ENCODE data around the gene TTLL12.

TTLL12 gene

GRCh38 chr22:43233529-43233928 is 46.6 kb upstream of the TTLL12 start:
- Histone ChIP-seq H3K9me2 (ENCODE audit: low read depth, low read length) (no peaks in the 10 kb centered on the region), H3K4me2 (ENCODE audit: low read length) (no peak overlapping the region), H3K4me3 (ENCODE audit: low read depth, low read length, poor library complexity, severe bottlenecking) (no peak overlapping the region), H3K79me2 (ENCODE audit: insufficient read depth, low read length) (no peaks in the 10 kb centered on the region), H4K20me1 (ENCODE audit: insufficient read depth, low read length) (no peaks in the 10 kb centered on the region), H2AFZ (ENCODE audit: low read length) (no peak overlapping the region), H3K27ac (ENCODE audit: low read depth, low read length, poor library complexity, severe bottlenecking) (no peak overlapping the region), H3F3A (ENCODE audit: insufficient read depth, low read length) (no peaks in the 10 kb centered on the region), H3K27me3 (ENCODE audit: insufficient read depth, low read length) (0 out of 2 replicates have a peak, but pooled peaks cover 3% of the 10 kb centered on the region), H3K36me3 (ENCODE audit: insufficient read depth, low read length) (no peaks in the 10 kb centered on the region), H3K9me3 (ENCODE audit: low read length) (no peaks in the 10 kb centered on the region), H3K4me1 (ENCODE audit: insufficient read depth, low read length, severe bottlenecking) (no peaks in the 10 kb centered on the region), H3K9ac (ENCODE audit: low read length) (no peak overlapping the region)
- TF ChIP-seq EZH2 (IDR thresholded peaks at IDR 0.05; ENCODE audit: borderline replicate concordance, low read length) = no peak
- TF ChIP-seq CTCF (IDR thresholded peaks at IDR 0.05; ENCODE audit: low read length) = no peak

DNA sequence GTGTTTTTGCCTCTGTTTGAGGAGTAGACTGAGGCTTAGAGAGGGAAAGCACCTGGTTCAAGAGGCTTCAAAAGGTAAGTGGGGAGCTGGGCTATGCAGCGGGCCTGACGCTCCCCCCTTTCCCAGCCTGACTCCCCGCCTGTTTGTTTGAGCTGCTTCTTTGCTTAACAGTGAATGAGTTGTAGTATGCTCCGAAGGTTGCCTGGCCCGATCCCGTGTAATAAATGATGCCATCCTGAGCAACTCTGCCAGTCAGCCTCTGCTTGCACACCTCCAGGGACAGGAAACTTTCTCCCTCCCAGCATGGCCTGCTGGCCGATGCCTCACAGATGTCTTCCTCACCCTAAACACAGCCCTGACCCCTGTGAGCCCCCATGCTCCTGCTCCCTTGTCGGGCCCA is 45.5 kb upstream of the TTLL12 start:
- H3K27ac ChIP-seq (ENCODE audit: low read depth, low read length, poor library complexity, severe bottlenecking) = no peak overlapping the region
- H3K79me2 ChIP-seq (ENCODE audit: insufficient read depth, low read length) = no peaks in the 10 kb centered on the region
- H3K4me3 ChIP-seq (ENCODE audit: low read depth, low read length, poor library complexity, severe bottlenecking) = no peak overlapping the region
- no peaks in the 10 kb centered on the region for H3F3A ChIP-seq (ENCODE audit: insufficient read depth, low read length)
- no peaks in the 10 kb centered on the region for H3K9me3 ChIP-seq (ENCODE audit: low read length)
- H3K9me2 ChIP-seq (ENCODE audit: low read depth, low read length) = no peaks in the 10 kb centered on the region
- H4K20me1 ChIP-seq (ENCODE audit: insufficient read depth, low read length) = no peaks in the 10 kb centered on the region
- TF ChIP-seq EZH2 (IDR thresholded peaks at IDR 0.05; ENCODE audit: borderline replicate concordance, low read length) (no peak), CTCF (IDR thresholded peaks at IDR 0.05; ENCODE audit: low read length) (no peak)
- no peak overlapping the region for H3K9ac ChIP-seq (ENCODE audit: low read length)
- no peaks in the 10 kb centered on the region for H3K36me3 ChIP-seq (ENCODE audit: insufficient read depth, low read length)
- H3K4me2 ChIP-seq (ENCODE audit: low read length) = no peak overlapping the region
- no peaks in the 10 kb centered on the region for H3K4me1 ChIP-seq (ENCODE audit: insufficient read depth, low read length, severe bottlenecking)
- peaks cover 9% of the 10 kb centered on the region; the same call in 1 of the 2 replicates for H3K27me3 ChIP-seq (ENCODE audit: insufficient read depth, low read length)
- H2AFZ ChIP-seq (ENCODE audit: low read length) = no peak overlapping the region

- H3K9ac ChIP-seq (ENCODE audit: low read length) = no peak overlapping the region
- no peak overlapping the region for H3K27ac ChIP-seq (ENCODE audit: low read depth, low read length, poor library complexity, severe bottlenecking)
- H3K4me2 ChIP-seq (ENCODE audit: low read length) = no peak overlapping the region
- no peaks in the 10 kb centered on the region for H4K20me1 ChIP-seq (ENCODE audit: insufficient read depth, low read length)
- no peak overlapping the region for H3K4me3 ChIP-seq (ENCODE audit: low read depth, low read length, poor library complexity, severe bottlenecking)
- H3K79me2 ChIP-seq (ENCODE audit: insufficient read depth, low read length) = no peaks in the 10 kb centered on the region
- H3K4me1 ChIP-seq (ENCODE audit: insufficient read depth, low read length, severe bottlenecking) = no peaks in the 10 kb centered on the region
- H3K27me3 ChIP-seq (ENCODE audit: insufficient read depth, low read length) = peaks cover 9% of the 10 kb centered on the region; the same call in 1 of the 2 replicates
- no peak for TF ChIP-seq EZH2 (IDR thresholded peaks at IDR 0.05; ENCODE audit: borderline replicate concordance, low read length)
- TF ChIP-seq CTCF (IDR thresholded peaks at IDR 0.05; ENCODE audit: low read length) = no peak
- H3K9me3 ChIP-seq (ENCODE audit: low read length) = no peaks in the 10 kb centered on the region
- no peaks in the 10 kb centered on the region for H3K36me3 ChIP-seq (ENCODE audit: insufficient read depth, low read length)
- no peak overlapping the region for H2AFZ ChIP-seq (ENCODE audit: low read length)
- H3K9me2 ChIP-seq (ENCODE audit: low read depth, low read length) = no peaks in the 10 kb centered on the region
- no peaks in the 10 kb centered on the region for H3F3A ChIP-seq (ENCODE audit: insufficient read depth, low read length)
These were observed 44.7 kb upstream of the TTLL12 start for GRCh38 chr22:43231724-43232034.

All from OCI-LY1 (cell line).